ENCODE measurements around the gene MTAP.

The MTAP gene

GRCh38 chr9:21969951-21970799 lies 167.7 kb downstream of the MTAP start:
- TF ChIP-seq, protein P1, sequence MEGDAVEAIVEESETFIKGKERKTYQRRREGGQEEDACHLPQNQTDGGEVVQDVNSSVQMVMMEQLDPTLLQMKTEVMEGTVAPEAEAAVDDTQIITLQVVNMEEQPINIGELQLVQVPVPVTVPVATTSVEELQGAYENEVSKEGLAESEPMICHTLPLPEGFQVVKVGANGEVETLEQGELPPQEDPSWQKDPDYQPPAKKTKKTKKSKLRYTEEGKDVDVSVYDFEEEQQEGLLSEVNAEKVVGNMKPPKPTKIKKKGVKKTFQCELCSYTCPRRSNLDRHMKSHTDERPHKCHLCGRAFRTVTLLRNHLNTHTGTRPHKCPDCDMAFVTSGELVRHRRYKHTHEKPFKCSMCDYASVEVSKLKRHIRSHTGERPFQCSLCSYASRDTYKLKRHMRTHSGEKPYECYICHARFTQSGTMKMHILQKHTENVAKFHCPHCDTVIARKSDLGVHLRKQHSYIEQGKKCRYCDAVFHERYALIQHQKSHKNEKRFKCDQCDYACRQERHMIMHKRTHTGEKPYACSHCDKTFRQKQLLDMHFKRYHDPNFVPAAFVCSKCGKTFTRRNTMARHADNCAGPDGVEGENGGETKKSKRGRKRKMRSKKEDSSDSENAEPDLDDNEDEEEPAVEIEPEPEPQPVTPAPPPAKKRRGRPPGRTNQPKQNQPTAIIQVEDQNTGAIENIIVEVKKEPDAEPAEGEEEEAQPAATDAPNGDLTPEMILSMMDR (IDR thresholded peaks at IDR 0.05; ENCODE audit: borderline replicate concordance, insufficient read depth, low read depth, low read length) = no peak

DNA sequence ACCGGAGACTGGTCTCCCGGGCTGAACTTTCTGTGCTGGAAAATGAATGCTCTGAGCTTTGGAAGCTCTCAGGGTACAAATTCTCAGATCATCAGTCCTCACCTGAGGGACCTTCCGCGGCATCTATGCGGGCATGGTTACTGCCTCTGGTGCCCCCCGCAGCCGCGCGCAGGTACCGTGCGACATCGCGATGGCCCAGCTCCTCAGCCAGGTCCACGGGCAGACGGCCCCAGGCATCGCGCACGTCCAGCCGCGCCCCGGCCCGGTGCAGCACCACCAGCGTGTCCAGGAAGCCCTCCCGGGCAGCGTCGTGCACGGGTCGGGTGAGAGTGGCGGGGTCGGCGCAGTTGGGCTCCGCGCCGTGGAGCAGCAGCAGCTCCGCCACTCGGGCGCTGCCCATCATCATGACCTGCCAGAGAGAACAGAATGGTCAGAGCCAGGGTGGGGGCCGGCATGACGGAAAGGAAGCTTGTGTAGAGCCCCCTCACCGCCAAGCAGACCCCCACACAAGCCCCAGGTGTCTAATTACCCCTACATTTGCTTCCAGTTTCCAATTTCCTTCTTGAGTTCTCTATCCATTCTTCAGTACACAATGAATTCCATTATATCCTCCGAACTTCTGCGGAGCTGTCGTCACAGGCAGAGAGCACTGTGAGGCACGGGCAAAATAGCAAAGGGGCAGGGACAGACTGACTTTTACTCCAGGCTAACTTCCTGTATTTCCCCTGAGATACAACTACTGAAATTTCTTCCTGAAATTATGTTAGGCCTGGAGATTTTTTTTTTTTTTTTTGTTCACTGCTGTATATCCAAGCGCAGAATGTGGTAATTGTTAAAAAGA lies 168.6 kb downstream of the MTAP start:
- TF ChIP-seq, protein P1 (IDR thresholded peaks at IDR 0.05; ENCODE audit: borderline replicate concordance, insufficient read depth, low read depth, low read length) = no peak
- H3K4me3 ChIP-seq (ENCODE audit: low read depth, low read length) = no peak overlapping the region

More at GRCh38 chr9:21969951-21970799, 167.7 kb downstream of the MTAP start:
- no peak overlapping the region for H3K4me3 ChIP-seq (ENCODE audit: low read depth, low read length)

DNA sequence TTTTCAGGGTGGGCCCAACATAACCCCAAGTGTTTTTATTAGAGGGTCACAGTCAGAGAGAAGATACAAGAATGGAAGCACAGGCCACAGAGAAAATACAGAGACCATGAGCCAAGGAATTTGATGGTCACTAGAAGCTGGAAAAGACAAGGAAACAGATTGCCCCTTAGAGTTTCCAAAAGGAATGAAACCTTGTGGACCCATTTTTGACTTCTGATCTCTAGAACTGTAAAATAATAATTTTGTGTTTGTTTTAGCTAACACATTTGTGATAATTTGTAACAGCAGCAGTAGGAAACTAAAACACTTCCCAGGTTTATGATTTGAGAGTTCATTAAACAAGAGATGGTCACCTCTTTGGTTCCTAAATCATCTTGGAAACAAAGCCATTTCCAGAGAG lies 169.9 kb downstream of the MTAP start:
- TF ChIP-seq, protein P1 (IDR thresholded peaks at IDR 0.05; ENCODE audit: borderline replicate concordance, insufficient read depth, low read depth, low read length) = no peak
- no peak overlapping the region for H3K4me3 ChIP-seq (ENCODE audit: low read depth, low read length)

DNA sequence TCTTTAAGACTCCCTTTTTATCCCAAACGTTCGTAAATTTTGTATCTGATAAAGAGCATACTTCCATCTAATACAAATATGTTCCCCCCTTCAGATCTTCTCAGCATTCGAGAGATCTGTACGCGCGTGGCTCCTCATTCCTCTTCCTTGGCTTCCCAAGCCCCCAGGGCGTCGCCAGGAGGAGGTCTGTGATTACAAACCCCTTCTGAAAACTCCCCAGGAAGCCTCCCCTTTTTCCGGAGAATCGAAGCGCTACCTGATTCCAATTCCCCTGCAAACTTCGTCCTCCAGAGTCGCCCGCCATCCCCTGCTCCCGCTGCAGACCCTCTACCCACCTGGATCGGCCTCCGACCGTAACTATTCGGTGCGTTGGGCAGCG lies 171.9 kb downstream of the MTAP start:
- peak overlapping the region; percentile 57 for H3K4me3 ChIP-seq (ENCODE audit: low read depth, low read length)
- TF ChIP-seq, protein P1 (IDR thresholded peaks at IDR 0.05; ENCODE audit: borderline replicate concordance, insufficient read depth, low read depth, low read length) = no peak

DNA sequence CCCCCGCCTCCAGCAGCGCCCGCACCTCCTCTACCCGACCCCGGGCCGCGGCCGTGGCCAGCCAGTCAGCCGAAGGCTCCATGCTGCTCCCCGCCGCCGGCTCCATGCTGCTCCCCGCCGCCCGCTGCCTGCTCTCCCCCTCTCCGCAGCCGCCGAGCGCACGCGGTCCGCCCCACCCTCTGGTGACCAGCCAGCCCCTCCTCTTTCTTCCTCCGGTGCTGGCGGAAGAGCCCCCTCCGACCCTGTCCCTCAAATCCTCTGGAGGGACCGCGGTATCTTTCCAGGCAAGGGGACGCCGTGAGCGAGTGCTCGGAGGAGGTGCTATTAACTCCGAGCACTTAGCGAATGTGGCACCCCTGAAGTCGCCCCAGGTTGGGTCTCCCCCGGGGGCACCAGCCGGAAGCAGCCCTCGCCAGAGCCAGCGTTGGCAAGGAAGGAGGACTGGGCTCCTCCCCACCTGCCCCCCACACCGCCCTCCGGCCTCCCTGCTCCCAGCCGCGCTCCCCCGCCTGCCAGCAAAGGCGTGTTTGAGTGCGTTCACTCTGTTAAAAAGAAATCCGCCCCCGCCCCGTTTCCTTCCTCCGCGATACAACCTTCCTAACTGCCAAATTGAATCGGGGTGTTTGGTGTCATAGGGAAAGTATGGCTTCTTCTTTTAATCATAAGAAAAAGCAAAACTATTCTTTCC lies 172.4 kb downstream of the MTAP start:
- TF ChIP-seq, protein P1 (IDR thresholded peaks at IDR 0.05; ENCODE audit: borderline replicate concordance, insufficient read depth, low read depth, low read length) = no peak
- H3K4me3 ChIP-seq (ENCODE audit: low read depth, low read length) = peak overlapping the region; percentile 57

- TF ChIP-seq, protein P1 (IDR thresholded peaks at IDR 0.05; ENCODE audit: borderline replicate concordance, insufficient read depth, low read depth, low read length) = no peak
- H3K4me3 ChIP-seq (ENCODE audit: low read depth, low read length) = no peak overlapping the region
These were observed 174.0 kb downstream of the MTAP start for GRCh38 chr9:21976334-21976875.
